ENCODE measurements around the gene HEMGN.
"Not testable (repeated sequence)": the region's sequence is repeated elsewhere in the genome, so short reads cannot be mapped to it uniquely, and the experiment has no call there.

HEMGN gene, protein sequence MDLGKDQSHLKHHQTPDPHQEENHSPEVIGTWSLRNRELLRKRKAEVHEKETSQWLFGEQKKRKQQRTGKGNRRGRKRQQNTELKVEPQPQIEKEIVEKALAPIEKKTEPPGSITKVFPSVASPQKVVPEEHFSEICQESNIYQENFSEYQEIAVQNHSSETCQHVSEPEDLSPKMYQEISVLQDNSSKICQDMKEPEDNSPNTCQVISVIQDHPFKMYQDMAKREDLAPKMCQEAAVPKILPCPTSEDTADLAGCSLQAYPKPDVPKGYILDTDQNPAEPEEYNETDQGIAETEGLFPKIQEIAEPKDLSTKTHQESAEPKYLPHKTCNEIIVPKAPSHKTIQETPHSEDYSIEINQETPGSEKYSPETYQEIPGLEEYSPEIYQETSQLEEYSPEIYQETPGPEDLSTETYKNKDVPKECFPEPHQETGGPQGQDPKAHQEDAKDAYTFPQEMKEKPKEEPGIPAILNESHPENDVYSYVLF

DNA sequence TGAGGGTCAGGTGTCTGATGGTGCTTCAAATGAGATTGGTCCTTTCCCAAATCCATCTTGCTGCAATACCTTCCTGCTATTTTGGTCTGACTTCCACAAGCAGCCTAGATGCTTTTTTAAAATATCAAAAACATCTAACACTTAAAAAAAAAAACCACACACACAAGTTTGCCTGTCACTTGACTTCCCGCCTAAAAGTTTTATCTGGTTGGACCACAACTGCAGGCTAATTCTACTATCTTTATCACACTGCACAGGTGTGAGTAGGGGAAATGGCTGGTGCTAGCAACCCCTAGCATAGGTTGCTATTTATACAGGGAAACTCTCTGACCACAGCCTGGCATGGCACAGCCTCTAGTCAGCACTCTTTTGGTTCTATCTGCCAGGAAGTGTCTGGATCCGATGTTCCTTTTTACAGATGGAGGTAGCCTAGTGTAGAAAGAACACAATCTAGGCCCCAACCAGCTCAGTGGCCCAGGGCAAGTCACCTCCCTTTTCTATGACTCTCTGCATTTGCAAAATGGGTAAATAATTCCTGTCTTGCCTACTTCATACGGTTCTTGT, at the start of gene HEMGN:
Gene HEMGN (minus strand): TSS at position 92 of the 564 bp plus-strand sequence. CDS start 36 bp downstream, at position 56.
- no peak for DNase-seq (ENCODE audit: low read depth)

DNA sequence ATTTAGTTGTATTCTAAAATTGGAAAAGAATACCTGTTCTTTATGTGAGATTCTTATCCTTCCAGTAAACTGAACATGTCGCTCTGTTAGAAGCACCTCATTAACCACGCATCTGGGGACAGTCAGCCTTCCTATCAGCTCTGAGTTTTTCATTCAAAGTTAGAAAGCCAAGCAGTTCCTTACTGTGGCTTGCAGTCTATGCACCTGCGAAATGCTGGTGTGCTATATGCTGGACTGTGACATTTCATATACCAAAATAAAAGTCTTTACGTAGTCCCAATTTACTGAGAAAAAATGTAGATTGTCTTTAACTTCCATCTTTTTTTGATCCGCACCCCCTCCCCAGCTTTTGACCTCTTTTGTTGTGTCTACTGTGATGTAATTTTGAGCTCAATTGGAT, 49.5 kb upstream of the HEMGN start:
- DNase-seq (ENCODE audit: low read depth), result no peak

DNA sequence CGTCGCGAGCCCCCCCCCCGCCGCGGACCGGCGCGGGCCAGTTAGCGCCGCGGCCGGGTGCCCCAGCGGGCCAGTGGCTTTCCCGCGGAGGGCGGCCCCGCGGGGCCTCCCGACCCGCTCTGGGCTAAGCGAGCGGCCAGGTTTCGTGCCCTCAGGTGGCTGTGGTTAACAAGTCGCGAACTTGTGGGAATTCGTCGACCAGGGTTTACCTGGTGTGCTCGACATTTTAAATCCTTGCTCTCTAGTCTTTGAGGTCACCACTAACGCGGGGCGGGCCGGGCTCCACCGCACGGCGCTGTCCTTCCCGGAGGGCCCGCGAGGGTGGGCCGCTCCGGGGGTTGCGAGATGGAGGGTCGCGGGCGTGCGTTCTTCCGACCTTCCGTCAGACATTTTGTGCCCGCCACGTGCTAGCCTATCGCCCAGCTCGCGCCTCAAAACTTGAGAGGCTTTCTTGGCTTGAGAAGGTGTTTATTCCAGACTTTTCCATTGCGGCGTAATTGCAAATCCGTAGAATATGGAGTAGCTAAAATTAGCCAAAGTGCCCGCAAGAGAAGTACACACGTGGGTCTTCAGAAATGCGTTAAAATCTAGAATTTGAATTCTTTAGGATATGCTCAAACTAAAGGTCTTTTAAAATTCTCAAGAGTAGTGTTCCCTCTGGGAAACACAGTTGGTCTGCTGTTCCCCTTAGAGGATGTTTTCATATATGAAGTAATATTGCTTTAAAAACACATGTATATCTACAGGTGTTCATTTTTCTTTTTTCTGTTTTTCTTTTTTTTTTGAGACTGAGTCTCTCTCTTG, 47.3 kb upstream of the HEMGN start:
- DNase-seq (ENCODE audit: low read depth), result no peak

- DNase-seq (ENCODE audit: low read depth), result no peak
Observed at GRCh38 chr9:97984188-97985057, 46.5 kb upstream of the HEMGN start.

DNA sequence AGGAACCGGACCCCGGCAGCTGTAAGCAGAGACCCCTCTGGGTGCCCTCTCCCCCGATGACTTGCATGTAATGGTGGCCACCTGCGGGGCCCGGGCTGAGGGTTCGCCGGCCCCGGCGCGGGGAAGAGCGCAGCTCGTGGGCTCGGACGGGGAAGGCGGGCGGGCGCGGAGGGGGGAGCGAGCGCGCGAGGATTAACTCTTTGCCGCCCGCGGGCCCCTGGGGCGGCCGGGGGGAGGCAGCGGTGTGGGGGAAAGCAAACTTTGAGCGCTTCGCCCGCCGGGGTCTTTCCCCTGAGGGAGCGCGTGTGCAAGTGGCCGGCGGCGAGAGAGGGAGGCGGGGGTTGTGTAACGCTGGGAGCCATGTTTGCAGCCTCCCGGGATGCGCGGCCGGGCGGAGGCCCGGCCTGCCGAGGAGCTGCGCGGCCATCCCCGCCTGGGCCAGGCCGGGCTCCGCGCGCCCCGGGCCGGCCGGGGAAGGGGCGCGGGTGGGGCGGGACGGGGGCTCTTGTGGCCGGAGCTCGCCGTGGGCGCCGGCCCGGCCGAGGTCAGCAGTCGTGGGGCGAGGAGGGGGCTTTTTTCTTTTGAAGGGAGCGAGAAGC, 45.7 kb upstream of the HEMGN start:
- DNase-seq (ENCODE audit: low read depth), result no peak

GRCh38 chr9:97982683-97983588, 45.0 kb upstream of the HEMGN start, which contains the start of gene ANP32B:
Gene ANP32B (plus strand): TSS chr9:97983341. CDS start chr9:97983556, 215 bp downstream.
- no peak for DNase-seq (ENCODE audit: low read depth)

DNA sequence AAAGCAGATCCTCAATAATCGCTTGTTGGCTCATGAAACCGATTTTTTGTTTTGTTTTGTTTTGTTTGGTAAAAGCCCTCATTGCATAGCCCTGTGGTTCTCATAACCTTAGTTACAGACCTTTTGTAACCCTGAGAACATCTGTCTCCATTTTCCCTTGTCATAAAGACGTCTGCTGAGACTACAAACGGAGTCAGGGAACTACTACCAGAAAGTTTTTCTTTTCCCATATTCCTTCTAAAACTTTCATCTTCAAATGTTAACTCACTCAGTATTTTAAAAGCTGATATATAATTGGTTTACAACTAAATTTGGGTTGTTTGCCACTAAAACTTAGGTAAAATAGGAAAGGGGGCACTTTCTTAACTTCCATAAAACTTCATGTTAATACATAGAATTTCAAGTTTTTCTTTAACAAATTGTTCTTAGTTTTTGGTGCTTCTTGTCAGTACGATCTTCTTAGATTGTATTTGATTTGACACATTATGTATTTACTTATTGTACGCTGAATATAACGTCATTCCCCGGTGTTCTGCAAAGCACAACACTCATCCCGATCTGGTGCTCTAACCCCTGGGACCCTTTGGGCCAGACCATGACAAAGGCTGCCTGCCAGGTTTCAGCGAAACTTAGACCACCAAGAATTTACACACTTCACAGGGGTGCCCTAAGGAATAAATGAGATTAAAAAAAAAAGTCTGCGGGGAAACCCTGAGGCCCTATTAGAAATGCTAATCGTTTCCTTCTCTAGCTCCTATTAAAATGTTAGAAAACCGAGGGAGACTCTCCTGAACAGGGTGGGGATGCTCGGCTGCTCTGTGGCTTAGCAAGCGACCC, 44.1 kb upstream of the HEMGN start:
- no peak for DNase-seq (ENCODE audit: low read depth)

DNA sequence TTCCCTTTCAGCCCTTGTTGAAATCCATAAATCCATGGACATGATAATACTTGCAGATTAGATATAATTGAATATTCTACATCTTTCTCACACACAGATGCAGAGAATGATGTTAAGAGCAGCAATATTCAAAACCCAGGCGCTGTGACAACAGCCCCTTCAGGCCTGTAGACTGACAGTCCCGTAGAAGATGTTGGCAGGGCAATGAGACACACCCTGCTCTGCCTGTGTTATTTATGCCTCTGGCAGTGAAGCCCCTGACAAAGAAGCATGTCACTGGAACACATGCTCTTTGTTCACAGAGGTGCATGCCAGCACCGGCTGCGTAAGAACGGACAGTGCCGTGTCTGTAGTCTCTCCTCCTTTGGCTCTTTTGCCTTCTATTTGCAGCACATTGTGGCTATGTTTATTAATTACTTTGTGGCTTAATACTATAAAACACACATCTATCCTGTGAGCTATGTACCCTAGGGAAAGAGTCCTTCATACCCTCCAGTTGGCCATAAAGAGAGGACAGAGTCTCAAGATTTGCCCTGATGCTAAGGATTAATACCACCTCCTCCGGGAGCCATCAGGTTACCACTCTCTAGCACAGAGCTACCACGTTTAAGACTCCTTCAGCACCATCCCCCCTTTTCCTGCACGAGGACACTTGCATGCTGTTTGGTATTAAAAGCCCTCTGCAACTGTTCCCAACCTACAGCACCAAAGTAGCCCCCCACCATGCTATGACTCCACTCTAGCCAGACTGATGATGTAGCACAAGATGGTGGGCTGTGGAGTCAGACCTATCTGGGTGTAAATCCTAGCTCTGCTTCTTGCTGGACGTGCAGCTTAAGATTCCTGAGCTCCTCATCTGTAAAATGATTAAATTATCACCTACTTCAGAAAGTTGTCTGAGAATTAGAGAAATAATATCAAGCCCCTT, 43.2 kb upstream of the HEMGN start:
- DNase-seq (ENCODE audit: low read depth), result no peak

DNA sequence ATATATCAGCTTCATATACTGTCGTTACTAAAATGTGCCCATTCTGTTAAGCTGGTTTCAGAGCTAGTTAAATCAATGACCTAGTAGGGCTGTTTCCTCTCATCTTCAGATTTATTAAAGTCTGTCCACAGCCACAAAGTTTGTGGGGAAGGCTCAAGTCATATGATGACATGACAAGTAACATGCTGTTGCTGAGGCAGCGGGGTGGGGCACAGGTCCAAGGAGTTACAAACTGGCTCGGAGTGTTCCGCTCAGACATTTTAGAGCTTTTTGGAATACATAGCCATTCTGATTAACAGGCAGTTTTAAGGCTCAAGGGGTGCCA, 42.5 kb upstream of the HEMGN start:
- no peak for DNase-seq (ENCODE audit: low read depth)

GRCh38 chr9:97979788-97980478, 42.0 kb upstream of the HEMGN start:
- DNase-seq (ENCODE audit: low read depth), result no peak

- no peak for DNase-seq (ENCODE audit: low read depth)
Observed at GRCh38 chr9:97978371-97979130, 40.6 kb upstream of the HEMGN start.

DNA sequence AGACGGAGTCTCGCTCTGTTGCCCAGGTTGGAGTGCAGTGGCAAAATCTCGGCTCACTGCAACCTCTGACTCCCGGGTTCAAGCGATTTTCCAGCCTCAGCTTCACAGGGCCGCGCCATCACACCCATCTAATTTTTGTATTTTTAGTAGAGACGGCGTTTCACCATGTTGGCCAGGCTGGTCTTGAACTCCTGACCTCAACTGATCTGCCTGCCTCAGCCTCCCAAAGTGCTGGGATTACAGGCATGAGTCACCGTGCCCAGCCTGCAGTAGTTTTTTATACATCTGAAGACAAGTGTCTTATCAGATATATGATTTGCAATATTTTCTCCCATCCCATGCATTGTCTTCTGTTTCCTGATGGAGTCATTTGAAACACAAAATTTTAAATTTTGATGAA, 38.7 kb upstream of the HEMGN start:
- DNase-seq (ENCODE audit: low read depth), result not testable (repeated sequence)

DNA sequence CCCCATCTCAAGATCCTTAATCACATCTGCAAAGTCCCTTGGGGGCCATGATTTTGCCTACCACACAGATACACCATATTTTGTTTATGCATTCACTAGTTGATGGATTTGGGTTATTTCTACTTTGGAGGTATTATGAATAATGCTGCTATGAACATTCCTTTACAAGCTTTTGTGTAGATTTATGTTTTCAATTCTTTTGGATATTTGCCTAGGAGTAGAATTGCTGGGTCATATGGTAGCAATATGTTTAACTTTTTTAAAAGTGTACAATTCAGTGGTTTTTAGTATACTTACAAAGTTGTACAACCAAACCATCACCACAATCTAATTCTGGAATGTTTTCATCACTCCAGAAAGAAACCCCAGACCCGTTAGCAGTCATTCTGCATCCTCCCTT, 37.4 kb upstream of the HEMGN start:
- no peak for DNase-seq (ENCODE audit: low read depth)

DNA sequence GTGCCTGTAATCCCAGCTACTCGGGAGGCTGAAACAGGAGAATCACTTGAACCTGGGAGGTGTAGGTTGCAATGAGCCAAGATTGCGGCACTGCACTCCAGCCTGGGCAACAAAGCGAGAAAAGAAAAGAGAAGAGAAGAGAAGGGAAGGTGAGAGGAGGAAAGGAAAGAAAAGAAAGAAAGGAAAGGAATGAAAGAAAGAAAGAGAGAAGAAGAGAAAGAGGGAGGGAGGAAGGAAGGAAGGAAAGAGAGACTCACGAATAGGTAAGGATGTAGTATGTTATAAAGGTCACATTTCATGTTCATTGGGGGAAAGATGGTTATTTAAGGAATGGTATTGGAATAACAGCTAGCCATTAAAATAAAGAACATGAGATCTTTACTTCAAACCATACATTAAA, 34.8 kb upstream of the HEMGN start:
- DNase-seq (ENCODE audit: low read depth), result no peak

- no peak for DNase-seq (ENCODE audit: low read depth)
Observed at GRCh38 chr9:97970165-97970564, 32.2 kb upstream of the HEMGN start.

DNA sequence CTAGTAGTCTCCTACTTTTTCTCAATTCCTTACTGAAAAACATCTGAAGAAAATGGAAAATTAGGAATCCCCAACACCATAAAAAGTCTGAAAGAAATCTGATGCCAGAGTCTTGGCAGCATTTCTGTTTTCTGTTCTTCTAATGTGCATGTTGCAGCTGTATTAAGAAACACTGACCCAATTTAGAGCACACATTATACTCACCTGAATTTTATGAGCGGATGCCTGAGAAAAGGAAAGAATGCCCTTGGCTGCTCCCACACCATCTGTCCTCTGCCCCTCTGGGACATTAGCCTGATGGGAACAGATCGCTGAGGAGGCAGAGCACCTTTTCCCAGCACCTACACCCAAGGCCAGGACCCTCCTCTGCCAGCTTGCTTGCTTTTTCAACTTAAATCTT, 31.0 kb upstream of the HEMGN start:
- DNase-seq (ENCODE audit: low read depth), result no peak

- no peak for DNase-seq (ENCODE audit: low read depth)
Observed at GRCh38 chr9:97966493-97966892, 28.5 kb upstream of the HEMGN start.

Measured in HS-27A (cell line).